Measurements from ENCODE around the gene IFFO2.
A peak's percentile ranks its signal among the peaks of the same experiment; 100 is the strongest.

IFFO2 gene

DNA sequence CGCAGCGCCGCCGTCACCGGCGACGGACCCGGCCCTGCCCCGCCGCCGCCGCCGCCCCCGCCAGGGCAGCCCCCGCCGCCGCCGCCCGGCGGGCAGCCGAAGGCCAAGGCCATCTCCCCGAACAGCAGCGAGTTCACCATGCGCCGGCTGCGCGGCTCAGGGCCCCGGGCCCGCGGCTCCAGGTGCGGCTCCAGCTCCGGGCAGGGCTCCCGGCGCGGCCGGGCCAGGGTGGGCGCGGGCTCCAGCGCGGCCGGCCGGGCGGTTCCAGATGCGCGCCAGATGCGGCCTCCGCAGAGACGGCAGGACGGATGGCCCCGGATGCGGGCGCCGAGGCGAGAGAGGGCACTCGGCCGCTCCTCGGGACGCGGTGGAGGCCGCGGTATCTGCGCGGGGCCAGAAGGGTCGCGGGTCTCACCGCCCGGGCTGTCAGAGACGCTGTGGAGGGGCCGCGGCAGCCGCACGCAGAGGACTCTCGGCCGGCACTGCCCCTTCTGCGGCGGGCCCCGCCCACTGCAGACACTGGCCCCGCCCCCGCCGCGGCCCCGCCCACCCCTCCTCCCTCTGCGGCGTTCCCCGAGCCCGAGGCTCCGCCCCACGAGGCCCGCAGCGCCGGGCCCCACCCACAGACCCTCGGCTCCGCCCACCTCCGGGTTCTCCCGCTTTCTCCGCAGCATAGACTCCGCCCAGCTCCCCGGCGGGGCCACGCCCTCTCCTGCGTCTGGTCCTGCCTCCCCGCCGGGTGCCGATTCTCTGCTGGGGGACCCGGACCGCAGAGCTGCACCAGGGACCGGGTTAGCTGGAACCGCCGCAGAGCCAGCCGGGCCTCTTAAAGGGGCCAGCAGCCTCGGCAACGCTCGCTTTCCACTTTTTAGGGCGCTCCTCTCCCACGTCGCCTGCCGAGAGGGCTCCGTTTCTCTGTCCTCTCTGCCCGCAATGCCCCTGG lies at the start of gene IFFO2:
Gene IFFO2 (minus strand): TSS at position 484 of the 943 bp plus-strand sequence. CDS start 344 bp downstream, at position 140.
- DNase-seq: peak; percentile 96

DNA sequence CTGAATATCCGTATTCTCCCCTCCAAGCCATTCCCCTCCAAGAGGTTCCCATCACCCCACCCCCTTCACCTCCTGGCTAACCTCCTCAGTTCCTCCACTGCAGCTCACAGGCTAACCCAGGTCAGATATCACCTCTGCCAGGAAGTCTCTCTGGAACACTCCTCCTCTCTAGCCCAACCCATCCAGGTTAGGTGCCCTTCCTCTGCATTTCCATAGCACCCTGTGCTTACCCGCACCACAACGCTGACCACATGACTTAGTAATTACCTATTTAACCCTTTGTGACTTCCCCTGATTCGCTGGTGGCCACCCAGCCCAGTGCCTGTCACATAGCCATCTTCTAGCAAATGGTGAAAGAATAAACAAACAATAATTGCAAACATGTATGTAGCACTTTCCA lies 49.5 kb upstream of the IFFO2 start:
- no peak for DNase-seq

DNA sequence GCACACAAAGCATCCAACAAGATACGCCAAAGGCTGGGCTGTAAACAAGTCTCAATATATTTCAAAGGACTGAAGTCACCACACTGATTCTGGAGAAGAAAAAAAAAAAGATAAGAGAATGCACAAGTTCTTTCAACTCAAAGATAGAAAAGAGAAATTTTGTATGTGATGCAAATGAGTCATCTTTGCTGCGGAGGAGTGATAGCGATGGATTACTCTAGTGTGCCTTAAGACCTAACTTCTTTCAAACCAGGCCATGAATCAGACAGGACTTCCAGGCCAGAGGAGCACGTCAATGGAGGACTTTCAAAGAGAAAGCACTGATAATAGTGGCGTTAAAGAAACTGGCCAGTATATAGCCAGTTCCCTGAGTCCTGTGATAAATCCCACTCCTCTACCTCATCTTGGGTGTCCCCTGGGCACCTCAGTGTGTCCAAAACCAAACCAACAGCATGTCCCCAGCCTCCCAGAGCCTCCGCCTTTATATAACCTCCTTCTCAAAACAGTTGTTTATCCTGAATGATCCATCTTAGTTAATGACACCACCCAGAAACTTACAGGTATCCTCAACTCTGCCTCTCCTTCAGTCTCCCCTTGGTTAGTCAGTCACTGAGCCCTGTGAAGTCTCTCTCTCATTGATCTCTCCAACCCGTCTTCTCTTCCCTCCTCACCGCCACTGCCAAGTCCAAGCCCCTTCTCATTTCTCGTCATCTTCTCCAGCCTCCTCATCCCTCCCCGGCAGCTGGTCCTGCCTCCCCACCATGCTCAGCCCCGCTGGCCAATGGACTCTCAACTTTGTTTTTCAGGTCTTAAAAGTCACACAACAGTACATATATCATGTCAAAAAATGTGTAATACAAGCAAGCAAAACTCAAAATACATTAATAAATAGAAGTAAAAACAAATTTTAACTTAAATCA lies 47.2 kb upstream of the IFFO2 start:
- DNase-seq: no peak

DNA sequence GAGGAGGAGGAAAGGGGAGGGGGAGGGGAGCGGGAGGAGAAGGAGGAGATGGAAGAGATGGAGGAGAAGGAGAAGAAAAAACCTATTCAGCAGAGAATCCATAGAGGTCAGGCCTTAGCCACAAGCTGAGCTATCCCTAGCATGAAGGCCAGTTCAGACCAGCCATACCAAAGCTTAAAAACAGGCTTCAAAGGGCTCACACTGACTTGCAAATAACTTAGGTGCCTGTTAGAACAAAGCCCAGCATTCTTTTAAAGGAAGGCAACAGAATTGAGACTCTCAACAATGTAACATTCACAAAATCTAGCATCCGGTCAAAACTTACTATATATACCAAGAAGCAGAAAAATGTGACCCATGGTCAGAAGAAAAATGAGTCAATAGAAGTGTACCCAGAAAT lies 43.6 kb upstream of the IFFO2 start:
- DNase-seq: no peak

DNA sequence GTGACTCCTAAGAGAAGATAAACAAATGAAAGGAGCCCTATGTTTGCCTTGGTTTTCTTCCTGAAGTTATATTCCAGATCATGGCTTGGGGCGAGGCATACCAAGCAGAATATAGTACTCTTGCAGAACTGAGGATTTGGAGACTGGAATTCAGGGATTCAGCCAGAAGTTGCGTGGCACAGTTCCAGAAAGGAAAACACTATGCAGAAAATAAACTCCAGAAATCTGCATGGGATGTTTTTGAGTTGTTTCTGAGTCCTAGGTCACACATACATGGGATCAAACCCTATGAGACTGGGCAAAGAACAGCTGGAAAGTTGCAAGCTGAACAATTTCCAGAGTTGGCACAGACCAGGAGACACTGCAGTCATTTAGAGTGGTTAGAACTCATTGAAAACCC lies 42.9 kb upstream of the IFFO2 start:
- no peak for DNase-seq

DNA sequence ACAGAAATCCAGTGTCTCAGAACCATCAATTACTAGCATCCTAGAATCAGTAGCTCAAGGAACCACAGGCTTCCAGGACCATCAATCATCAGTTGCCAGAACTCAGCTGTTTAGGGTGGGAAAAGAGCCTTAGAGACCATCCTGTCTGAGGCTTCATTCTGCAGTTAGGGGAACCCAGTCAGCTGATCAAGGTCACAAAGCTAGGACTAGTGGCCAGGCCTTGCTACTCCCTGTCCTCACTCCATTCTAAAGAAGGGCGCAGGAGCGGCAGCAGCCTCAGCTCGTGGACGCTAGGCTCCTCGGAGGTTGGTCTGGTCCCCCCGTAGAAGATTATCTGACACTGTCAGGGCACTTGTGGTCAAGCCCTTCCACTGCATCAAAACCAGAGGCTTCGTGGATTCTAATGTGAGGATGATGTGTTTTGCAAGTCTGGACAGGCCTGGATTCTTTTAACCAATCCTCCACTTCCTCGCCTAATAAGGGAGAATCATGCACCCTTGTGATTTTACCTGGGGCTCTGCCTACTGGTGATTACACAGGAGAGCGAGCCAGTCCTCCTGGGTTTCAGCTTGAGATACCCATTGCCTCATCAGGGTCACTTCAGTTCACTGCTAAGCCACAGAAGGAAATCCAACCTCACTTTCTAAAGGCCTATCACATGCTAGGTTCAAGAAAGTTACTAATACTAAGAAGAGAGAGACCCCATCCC lies 41.7 kb upstream of the IFFO2 start:
- DNase-seq: no peak

DNA sequence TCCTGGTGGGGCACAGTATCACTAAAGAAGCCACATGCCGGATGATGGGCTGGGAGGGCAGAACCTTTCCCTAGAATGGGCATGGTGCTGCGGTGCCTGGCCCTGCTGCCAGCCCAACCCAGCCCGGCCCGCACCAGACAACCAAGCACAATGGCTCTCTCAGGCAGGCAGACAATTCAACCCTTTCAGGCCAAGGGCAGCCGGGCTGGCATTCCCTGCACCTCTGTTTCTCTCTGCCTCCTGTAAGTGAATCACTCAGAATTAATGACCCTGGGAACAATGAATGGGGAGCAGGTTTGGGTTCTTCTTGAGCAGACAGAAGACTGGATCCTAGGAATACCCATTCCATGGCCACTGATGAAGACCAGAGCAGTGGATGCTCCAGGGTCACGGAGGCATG lies 41.0 kb upstream of the IFFO2 start:
- no peak for DNase-seq

DNA sequence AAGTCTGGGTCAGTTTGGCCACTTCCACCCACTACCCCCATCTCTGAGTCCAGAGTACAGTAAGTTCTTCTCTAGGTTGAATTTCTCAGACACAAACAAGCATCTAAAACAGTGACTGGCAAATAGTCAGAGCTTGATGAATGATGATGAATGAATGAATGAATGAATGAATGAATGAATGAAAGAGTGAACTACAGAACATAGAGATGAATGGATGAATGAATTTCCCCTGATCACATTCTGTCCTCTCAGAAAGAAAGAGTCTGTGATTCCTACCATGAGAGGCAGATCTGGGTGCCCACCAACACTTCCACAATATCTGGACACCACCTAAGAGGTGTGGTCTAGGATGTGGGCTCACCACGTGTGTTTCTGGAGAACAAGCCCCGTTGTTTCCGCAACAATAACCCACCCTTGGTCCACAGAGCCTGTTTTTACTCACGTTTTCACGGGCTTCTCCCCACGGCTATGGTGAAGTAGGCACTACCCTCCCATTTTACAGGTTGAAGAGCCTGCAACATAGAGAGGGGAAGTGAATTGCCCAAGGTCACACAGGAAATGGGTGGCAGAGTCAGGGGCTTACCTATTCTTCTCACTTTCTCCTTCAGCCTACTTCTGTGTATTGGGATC lies 40.2 kb upstream of the IFFO2 start:
- DNase-seq: no peak

DNA sequence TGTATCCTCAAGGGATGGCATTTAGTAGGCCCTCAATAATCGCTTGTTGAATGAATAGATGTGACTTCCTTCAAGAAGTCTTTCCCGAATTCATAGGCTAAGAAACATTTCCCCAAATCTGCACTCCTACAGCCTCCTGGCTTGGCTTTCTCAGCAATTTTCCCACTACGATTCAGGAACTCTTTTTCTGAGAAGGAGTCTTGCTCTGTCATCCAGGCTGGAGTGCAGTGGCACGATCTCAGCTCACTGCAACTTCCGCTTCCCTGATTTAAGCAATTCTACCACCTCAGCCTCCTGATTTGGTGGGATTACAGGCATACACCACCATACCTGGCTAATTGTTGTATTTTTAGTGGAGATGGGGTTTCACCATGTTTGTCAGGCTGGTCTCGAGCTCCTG lies 37.9 kb upstream of the IFFO2 start:
- DNase-seq: no peak

DNA sequence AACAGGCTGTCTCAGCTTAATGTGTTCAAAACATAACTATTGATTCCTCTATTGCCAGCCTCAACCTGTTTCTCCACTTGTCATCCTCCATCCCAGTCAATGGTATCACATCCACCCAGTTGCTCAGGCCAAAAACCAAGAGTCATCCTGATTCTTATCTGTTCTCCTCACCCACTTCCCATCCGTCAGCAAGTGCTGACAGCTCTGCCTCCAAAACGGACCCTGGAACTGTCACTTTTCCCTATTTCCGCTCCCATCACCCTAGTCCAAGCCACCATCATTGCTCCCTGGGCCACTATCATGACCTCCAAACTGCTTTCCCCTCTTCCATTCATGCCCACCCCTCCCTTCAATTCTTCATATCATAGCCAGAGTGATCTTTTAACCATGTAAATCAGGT lies 36.2 kb upstream of the IFFO2 start:
- no peak for DNase-seq

DNA sequence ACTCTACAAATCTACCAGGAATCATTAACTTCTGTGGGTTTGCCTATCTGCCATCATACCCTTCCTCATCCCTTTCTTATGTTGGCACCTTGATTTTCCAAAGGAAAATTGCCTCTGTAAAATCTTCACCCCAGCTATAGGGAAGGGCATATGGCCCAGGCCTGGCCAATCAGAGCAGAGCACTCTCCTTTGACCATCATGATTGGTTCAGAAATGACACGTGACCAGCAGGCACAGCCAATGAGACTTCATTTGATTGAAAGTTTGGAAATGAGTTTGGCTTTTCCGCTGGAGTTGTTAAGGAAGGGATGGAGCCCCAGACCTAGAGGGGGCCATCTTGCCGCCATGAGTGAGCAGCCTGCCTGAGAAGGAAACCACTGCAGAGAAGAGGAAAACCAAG lies 35.1 kb upstream of the IFFO2 start:
- no peak for DNase-seq

DNA sequence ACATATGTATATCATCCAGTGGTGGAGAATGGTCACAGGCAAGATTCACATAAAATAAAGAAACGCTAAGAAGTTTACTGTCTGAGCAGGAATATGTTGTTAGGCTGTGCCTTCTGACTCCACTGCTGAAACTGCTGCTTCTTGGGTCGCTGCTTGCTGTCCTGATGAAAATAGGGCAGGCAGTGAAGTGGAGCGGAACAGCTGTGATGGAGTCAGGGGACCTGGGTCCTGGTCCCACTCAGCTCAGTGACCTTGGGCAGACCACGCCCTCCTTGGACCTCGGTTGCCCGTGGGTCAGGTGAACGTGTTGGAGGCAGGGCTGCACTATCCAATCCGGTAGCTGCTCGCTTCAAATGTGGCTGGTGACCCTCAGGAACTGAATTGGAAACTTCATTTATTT lies 33.4 kb upstream of the IFFO2 start:
- no peak for DNase-seq

DNA sequence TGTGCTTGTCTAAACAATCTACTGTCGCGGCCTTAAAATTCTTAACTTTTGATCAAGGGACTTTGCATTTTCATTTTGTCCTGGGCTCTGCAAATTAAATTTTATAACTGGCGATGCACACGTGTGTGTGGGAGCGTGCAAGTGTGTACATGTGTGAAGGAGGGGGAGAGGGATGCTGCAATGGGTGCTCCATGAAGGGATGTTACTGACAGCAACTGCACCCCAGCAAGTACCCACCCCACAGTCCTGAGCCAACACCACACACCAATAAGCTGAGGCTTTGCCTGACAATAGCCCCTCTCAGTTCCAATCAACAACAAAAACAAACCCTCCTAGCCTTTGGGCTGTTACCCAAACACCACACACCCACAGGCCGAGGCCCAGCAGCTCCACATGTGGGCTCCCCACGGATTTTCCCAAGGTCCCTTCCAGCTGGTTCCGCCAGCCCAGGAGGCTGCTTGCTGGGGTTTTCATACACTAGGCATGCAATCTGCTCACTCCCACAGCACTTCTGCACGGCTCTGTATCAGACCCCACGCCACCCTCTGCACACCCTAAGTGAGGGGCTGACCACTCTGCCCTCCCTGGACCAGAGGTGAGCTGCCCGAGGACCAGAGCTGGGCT lies 32.8 kb upstream of the IFFO2 start:
- no peak for DNase-seq

DNA sequence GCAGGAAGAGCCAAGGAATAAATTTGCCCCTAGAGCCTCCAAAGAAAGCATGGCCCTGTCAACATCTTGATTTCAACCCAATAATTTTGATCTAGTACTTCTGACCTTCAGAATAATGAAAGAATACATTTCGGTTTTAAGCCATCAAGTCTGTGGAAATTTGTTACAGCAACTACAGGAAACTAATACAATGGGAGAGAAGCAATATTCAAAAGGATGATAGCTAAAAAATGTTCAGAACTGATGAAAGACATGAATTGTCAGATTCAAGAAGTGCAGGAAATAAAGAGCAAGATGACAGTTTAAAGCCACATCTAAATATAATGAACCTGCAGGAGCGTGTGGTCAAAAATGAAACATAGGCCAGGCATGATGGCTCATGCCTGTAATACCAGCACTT lies 24.8 kb upstream of the IFFO2 start:
- DNase-seq: no peak

DNA sequence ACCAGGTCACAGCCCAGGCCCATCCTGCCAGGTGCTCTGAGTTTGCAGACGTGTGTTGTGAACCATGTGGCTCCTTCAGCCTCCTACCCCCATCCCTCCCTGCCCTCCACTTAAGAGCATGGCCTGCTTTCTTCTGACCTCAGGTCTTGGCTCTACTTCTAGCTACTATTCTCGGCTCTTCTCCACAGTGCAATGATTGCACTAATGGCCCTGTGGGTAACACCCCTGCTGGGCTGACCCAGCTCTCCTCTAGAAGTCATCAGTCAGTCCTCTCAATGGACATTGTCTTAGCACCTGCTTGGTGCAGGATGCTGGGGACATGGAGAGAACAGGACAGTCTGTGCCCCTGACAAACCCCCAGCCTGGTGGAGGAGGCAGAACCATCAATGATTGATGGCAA lies 22.2 kb upstream of the IFFO2 start:
- no peak for DNase-seq

DNA sequence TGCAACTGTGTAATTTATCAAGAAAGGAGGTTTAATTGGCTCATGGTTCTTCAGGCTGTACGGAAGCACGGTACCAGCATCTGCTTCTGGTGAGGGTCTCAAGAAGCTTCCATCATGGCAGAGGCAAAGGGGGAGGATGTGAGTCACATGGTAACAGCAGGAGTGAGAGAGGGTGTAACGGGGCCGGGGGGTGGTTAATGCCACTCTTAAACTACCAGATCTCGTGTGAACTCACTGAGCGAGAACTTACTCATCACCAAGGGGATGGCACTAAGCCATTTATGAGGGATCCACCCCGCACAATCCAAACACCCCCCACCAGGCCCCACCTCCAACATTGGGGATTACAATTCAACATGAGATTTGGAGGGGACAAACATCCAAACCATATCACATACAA lies 21.0 kb upstream of the IFFO2 start:
- DNase-seq: no peak

DNA sequence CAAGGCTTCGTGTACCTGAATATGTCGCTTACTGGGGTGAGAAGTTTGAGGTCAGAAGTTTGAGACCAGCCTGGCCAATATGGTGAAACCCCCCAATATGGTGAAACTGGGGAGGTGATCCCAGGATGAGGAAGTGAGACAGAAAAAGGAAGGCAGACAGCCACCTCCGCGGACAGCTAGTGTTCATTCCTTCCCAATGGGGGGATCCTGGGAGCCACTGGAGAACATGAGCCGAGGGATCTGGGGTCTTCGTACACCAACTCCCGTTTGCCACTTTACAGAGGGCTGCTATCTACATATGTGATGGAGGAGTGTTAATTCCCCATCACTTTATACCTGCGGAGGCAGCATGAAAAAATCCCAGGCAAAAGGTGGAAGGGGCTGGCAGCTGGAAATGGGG lies 19.6 kb upstream of the IFFO2 start:
- no peak for DNase-seq

DNA sequence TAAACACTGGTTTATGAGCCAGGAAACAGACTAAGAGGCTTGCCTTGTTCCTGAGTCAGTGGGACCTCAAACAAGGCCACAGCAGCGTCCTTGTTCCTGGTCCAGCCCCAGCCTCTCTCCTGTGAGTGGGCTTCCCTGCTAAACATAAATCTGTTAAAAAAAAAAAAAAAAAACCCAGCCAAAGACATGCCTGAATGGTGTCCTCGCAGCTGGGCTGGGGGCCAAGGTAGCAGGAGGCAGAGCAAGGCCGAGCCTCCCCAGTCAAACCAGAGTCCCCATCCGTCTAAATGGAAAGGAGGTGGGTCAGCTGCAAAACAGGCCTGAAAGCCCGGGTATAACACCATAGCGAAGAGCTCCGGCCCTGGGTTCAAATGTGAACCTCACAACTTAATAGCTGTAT lies 18.1 kb upstream of the IFFO2 start:
- DNase-seq: no peak

DNA sequence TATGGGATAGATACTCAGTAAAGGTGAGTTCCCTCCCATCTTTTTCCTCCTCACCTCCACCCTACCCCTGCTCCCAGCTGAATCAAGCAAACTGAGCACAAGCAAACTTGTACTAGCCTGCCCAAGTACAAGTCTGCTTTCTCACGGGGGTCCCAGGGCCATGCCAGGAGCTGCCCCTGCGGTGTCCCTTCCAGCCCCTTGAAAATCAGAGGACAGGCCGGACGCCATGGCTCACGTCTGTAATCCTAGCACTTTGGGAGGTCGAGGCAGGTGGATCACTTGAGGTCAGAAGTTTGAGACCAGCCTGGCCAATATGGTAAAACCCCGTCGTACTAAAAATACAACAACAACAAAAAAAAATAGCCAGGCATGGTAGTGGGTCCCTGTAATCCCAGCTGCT lies 17.5 kb upstream of the IFFO2 start:
- no peak for DNase-seq

DNA sequence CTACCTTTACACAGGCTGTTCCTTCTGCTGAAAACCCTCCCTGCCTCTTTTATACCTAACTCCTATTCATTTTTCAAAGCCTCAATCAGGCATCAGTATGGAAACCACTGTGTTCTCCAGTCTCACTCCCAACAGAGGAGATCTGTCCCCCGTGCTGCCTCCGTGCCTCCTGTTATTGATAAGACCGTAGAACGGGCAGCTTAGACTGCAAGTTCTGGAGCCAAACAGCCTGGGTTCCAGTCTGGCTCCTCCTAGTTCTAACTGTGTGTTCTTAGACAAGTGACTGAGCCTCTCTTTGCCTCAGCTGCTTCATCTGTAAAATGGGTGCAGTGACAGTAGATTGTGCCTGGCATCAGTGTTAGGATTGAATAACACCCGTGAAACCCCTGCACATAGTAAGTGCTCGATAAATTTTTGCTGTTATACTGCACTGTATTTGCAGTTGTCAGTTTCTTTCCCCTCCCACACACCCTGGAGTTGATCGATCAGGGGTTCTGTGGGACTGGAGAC lies 17.0 kb upstream of the IFFO2 start:
- DNase-seq: no peak

DNA sequence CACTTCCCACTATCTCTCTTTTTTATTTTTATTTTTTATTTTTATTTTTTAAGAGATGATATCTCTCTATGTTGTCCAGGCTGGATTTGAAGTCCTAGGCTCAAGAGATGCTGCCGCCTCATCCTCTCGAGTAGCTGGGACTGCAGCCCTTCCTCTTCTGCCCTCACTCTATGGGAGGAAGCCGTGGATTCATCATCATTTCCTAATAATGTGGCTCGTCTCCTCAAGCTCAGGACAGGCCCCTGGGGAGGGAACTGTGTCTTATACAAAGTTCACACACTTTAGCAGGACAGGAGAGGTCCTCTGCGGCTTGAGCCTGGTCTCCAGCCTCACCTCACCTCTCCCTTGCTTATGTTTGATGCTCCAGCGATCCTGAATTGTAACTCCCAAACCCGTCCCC lies 16.5 kb upstream of the IFFO2 start:
- no peak for DNase-seq

DNA sequence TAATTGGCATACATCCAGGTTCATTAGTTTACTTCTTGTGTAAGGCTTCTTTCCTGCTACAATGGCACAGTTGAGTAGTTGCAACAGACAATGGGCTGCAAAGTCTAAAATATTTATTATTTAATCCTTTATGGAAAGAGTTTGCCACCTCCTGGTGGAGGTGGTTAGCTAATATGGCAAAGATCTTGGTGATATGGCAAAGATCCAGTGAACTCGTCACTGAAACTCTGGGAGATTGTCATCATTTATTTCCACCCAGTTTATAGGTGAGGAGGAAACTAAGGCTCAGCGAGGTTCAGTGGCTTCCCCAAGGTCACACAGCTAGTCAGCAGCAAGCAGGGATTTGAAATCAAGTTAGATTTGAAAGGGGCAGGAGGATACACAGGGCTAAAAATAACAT lies 16.1 kb upstream of the IFFO2 start:
- peak; percentile 50 for DNase-seq

Data from RPMI8226 (cell line).